HG03025 (cell line): Measurements from ENCODE around the gene TBCCD1.

ENCODE experiments used
- ATAC-seq: cut with Tn5 transposase; IDR thresholded peaks from one replicate; pipeline ENCODE4 v1.9.1; 2021; ENCODE audit warnings: mild to moderate bottlenecking, moderate library complexity; ENCODE audit not compliant: unreplicated experiment, low FRiP score

TBCCD1 gene, protein sequence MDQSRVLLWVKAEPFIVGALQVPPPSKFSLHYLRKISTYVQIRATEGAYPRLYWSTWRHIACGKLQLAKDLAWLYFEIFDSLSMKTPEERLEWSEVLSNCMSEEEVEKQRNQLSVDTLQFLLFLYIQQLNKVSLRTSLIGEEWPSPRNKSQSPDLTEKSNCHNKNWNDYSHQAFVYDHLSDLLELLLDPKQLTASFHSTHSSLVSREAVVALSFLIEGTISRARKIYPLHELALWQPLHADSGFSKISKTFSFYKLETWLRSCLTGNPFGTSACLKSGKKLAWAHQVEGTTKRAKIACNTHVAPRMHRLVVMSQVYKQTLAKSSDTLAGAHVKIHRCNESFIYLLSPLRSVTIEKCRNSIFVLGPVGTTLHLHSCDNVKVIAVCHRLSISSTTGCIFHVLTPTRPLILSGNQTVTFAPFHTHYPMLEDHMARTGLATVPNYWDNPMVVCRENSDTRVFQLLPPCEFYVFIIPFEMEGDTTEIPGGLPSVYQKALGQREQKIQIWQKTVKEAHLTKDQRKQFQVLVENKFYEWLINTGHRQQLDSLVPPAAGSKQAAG

DNA sequence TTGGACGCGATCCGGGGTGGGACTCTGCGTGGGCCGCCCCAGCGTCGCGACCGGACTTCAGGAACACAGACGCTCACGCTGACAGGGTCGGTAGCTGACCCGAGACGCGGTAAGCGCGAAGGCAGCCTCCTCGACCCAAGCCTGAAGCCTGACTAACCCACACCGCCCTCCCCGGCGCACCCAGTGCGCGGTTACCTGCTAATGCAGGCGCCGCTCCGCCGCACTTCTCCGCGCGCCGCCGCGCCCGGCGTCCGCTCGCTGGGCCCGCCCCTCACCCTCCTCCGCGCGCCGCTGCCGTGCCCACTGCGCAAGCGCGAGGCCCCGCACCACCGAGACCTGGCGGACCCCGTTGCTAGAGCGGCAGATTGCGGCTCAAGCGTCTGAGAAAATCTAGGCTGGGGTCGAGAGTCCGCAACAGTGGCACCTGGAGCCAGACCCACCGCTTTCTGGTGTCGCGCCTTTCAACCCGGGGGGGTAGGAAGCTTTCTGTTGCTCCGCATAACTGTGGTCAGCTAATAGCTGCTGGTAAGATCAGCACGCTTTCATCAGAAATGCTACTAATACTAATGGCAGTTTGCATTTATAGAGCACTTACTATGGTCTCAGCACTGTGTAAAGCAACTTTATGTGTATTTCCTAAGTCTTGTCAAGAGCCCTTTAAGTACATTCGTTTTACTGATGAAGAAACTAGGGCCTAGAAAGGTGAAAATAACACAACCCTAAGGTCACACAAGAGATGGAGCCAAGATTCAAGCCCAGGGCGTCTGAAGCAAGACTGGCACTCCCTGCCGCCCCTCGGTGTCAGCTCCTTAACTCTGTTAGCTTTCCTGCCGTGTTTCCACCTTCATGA is at the start of gene TBCCD1:
TBCCD1 (minus strand) TSS at position 268 of the 850 bp plus-strand sequence. CDS start 3,010 bp downstream, outside the sequence.
- ATAC-seq, result peak; percentile 39

DNA sequence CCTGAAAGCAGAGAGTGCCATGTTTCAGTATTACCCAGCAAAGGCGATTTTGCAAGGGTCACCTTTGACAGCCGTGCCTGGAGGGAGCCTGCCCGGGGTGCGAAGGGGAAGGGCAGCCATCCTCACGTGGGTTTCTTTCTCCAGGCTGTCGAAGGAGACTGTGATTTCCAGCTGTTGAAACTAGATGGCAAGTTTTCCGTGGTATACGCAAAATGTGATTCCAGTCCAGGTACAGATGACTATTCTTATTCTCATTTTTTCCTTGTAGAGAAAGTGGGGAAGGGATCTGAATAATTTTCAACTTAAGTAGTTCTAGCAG is 49.1 kb upstream of the TBCCD1 start:
- no peak for ATAC-seq

DNA sequence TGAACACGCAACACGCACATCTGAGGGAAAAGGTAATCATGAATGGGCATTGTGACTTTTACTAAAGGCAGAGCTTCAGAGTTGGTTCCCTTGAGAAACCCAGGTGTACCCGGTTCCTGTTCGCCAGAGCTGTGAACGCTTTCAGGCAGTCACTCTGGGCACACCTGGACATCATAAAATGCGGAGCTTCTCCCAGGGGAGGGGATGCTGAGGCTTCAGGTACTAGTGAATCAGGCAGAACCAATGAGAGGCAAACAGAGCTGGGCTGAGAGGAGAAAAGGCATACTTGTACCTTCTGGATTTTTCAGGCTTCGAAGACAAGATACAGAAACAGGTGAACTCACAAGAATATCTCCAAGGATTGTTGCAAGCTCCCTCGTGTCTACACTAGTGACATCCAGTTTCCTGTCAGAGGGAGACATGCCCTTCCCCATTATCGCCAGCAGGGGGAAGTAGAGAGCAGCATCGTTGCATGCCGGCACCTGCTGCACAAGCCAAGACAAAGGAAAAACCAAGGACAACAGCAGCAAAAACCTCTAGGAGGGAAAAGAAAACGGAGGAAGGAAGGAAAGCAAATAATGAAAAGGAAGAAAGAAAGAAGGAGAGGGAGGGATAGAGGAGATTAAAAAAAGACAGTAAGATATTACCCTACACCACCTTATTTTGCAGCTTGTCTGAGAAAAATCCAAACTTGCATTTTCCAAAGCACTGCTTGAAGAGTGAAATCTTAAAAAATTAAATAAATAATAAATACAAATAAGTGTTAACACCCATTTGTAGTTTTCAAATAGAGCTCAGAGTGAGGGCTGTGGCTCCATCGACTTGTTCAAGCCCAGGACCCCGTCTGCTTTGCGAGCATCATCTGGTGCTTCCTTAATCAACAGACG is 47.7 kb upstream of the TBCCD1 start:
- no peak for ATAC-seq

DNA sequence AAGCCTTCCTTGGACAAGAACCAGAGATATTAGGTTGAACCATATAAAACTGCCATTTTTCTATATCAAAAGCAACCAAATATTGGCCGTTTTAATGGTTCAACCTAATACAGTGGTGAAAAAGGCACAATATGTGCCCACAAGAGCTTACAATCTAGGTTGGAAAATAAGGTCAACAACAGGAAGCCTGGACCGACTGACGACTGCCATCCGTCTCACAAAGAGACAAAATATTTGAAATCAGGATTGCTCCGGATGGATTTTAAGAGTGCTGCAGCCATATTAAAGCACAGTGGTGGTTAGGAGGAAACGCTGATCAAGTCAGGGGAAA is 47.1 kb upstream of the TBCCD1 start:
- no peak for ATAC-seq

DNA sequence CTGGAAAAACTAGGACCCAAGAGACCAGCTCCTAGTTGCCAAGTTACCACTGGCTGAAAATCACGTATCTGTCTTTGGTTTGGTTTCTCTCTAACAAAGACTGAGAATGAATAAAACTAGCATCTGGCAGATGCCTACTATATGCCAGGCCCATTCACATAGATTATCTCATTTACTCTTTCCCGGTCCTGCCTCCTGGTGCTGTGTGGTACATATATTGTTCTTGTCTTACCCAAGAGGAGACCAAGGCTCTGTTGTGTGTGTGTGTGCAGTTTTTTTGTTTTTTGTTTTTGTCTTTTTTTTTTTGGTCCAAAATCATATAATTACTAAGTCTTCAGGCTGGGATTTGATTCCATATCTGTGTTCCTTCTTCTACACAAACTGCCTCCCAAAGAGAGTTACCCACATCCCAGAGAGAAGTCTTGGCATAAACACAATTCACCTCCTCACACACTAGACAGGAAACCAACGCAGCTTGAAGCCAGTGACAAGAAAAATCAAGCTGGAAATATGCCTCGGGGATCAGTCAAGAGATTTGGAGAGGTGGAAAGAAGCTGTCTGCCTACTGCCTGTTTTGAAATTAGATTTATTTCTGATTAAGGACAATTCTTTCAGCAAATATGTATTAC is 46.6 kb upstream of the TBCCD1 start:
- ATAC-seq, result no peak

DNA sequence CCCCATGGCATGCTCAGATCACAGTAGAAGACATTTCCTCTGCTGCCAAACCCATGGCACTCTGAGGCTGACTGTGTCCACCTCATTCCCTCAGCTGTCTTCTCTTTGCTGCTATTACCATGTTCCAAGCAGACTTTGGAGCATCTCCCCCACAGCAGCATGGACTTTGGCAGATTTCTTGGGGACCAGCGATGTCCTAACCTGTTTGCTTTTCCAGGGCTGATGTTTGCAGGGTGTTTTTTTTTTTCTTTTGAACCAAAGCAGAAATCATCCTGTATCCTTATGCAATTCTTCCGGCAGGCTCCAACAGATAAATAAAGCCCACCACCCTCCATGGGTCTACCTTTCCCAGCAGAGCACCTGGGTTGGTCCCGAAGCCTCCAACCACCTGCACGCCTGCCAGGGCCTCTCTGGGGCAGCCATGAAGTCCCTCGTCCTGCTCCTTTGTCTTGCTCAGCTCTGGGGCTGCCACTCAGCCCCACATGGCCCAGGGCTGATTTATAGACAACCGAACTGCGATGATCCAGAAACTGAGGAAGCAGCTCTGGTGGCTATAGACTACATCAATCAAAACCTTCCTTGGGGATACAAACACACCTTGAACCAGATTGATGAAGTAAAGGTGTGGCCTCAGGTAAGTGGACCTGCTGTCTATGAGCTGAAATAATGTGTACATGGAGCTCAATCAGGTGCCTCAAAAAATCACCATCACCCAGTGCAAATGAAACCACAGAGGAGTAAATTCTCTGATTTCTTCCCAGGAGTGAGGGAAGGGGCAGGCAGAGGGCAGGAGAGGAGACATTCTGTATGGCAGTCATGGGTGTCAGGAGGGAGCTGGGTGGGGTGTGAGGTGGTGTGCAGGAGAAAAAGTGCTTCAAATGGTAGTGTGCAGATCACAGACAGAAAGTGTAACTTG is 45.8 kb upstream of the TBCCD1 start, which contains the start of gene AHSG:
AHSG (plus strand) TSS at position 340 of the 916 bp plus-strand sequence; CDS start at position 422, 82 bp downstream.
- ATAC-seq, result no peak

DNA sequence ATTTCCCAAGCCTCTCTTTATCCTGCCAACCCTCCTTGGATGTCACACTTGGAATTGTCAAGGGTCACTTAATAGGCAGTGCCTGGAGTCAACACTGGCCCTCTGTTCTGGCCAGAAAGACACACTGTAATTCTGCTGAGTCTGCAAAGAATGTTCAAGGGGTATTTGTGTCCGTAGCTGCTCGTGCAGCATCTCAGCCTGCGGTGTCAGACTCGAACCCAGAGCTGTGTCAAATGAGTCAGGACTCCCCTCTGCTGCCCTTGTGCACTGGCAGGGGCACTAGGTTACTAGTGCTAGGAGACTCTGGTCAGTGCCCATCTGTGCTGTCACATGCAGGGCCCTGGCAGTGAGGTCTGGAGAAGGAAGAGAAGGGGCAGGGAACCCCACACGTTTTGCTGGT is 44.9 kb upstream of the TBCCD1 start:
- no peak for ATAC-seq

DNA sequence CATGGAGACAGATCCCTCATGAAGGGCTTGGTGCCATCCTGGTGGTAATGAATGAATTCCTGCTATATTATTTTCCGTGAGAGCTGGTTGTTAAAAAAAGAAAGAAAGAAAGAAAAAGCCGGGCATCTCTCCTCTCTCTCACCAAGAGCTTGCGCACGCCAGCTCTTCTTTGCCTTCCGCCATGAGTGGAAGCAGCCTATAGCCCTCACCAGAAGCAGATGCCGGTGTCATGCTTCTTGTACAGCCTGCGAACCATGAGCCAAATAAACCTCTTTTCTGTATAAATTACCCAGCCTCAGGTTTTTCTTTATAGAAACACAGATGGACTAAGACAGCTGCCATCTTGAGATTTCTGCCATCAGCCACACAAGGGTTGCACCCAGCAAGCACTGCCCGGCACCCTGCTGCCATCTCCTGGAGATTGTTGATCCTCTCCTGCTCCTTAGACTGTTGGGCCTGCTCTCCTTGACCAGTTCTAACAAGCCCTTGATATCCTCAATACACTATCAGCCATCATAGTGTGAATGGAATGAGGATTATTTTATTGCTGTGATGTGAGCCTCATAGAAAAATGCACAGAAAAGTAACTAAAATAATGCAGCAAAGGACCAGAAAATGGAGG is 42.2 kb upstream of the TBCCD1 start:
- ATAC-seq, result no peak

DNA sequence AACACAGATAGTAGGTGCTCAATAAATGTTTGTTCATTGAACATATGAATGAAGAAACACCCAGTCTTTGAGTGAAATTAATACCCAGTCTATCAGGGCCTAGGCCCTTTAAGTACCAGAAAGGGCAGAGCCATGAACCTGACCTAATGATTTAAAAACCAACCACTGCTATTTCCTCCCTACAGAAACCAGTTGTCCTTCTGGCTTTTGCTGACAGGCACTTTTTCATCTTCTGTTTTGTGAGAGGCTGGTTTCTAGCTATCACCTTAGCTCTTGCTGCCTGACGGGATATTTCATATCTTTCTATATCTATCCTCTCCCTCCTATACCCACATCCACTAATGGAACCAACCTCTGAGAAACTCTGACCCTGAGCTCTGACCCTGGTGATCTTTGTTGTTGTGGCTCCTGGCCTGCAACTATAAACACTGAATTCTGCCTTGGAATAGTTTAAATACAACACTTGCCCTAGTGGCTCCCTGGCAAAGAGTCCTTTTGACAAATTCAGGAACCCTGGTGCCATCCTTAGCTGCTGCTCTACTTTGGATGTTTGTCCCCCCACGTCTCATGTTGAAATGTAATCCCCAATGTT is 41.6 kb upstream of the TBCCD1 start:
- ATAC-seq, result no peak

DNA sequence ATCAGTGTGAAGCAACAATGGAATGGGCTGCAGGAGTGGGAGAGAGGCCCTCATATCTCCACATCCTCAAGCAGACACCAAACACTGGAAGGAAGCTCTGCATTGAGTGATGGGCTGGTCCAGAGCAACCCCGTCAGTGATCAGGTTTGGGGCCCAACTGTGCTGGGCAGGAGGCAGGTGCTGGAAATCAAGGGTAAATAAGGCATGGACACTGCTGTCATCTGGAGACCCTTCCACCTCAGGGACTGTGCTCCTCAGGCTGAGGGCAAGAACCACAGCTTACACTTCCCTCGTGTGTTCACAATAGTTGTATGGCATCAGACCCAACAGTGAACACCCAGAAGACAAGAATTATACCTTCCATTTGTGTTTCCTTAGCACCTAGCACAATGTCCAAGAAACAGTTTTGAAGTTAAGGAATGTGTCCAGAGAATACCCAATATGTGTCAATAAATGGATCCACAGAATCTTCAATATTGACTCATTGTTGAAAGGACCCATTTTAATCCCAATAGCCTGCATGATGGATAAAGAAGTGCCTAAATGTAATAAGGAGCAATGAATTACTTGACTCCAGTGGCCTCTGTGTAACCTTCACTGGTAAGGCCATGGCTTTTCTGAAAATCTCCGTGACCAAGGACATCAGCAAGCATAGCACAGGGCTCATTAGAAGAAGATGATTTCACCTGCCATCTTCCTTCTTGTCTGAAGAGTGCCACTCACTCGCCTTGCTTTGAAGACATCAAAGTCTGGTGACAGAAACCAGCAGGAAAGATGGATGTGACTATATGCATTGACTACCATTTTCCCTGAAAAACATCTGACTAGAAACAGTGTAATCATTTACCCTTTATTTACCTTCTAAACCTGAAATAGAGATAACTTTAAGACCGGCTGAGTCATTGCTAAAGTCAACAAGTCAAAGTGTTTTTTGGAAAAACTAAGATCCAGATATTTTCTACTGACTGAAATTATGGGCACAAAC is 38.7 kb upstream of the TBCCD1 start:
- ATAC-seq, result no peak

DNA sequence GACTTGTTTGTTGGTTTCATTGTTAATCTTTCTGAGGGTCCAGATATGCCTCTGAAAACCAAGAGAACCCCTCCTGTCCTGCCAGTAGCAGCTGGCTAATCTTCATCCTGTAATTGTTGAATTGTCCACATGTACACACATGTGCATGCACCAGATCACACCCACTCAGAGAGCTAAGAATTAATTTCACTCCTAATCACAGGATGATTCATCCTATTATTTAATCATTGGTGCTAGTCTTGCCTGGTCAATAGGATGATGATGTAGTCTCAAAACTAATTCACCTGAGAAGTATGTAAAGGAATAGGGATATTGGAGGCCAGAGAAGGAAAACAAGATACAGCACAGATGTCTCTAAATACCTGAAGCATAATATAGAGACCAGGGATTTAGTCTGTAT is 37.9 kb upstream of the TBCCD1 start:
- ATAC-seq, result no peak

DNA sequence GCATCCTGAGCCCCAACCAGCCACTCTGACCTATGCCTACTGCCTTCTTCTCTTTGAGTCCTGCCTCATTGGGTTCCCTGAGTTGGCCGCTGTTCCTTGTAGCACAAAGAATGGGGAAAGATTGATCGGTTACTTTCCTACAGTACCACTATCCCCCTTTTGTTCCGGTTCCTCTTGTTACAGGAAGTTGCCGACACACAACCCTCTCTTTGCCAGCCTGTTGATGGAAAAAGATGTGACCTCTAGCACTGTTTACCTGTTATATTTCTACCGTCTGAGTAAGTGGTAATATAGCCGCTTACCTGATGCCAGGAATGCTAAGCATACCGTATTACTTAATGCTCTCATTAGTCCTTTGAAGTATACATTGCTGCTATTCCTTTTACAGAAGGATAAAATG is 36.0 kb upstream of the TBCCD1 start:
- no peak for ATAC-seq

DNA sequence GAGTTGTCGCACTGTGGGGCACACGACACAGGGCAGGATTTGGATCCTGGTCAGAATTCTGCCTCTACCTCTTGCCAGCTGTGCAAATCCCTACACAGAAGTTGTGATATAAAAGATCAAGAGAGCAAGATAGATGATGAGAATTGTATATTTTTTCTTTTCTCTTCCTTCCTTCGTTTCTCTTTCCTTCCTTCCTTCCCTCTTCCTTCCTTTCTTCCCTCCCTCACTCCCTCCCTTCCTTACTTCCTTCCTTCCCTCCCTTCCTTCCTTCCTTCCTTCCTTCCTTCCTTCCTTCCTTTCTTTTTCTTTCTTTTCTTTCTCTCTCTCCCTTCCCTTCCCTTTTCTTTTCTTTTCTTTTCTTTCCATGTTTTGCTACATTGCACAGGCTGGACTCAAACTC is 33.8 kb upstream of the TBCCD1 start:
- ATAC-seq, result no peak

DNA sequence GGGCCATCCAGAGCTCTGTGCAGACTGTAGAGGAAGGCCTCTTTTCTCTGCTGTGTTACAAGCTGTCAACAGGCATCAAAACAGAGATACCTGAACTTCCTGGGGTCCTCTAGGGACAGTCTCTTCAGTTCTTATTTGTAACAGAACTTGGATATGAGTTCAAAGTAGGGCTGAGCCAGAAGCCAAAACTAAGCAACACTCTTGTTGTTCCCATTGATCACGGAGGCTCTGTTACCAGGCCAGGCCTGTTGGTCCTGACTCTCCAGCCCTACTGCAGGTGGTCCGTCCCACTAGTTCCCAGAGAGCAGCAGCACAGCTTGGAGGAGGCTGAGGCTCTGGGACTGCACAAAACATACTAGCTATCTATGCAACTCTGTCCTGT is 32.6 kb upstream of the TBCCD1 start:
- no peak for ATAC-seq

DNA sequence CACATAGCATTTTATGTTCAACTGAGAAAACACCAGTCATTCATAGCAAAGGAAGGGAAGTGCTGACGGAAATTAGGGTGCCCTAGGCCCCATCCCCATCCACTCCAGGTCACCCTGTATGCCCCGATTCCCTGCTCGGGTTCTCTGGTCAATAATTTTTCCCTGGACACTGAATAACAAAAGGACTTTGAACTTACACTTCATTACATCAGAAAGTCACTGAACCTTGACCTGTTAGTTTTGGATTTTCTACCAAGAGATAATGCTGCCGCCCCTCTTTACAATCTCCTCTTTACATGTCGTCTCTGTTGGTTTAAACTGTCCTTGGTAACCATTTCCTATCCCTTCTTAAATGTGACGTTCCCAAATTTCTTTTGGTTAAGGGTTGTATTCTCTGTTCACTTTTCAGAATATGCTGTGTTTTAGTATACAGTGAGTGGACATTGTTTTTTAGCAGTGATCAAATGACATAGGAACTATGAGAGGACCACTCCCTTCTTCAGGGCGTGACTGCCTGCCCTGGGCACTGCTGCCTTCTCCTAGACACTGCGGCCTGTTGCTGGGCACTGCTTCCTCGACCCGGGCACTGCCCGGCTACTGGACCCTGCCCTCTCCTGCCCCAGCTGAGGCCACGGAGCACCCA is 32.1 kb upstream of the TBCCD1 start:
- no peak for ATAC-seq

DNA sequence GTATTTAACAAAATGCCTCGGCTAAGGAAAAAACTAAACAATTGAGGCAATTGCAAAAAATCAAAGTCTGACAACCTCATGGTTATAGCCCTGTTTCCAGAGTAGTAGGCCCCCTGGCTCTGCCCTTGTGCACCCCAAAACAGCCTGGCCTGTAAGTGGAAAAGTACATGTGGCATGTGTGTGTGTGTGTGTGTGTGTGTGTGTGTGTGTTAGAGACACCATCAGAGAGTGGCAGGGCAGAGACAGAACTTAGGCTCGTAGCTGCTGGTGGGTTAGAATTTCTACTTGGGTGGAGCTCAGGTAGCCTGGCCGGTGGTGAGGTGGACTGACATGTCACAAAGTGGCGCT is 31.6 kb upstream of the TBCCD1 start:
- no peak for ATAC-seq
